A549 (cell line): ENCODE data around the gene METRNL. TPM values are rescaled to one million over a fixed set of nuclear protein-coding genes. Genes with fewer than 3 reads are reported as not detected.

ENCODE experiments used
- ATAC-seq, 2 experiments: fragments of 200-7000 bp in 1 of 2; fragments of >200 bp in 1 of 2; cut with Nextera tagmentation in 1 of 2; cut with Tn5 transposase in 1 of 2; 3 replicates each; pipeline versions ENCODE4 v1.8.0 to v1.9.1; 2018 to 2020; ENCODE audit warnings: mild to moderate bottlenecking in 1 of 2, moderate library complexity in 1 of 2
- CTCF ChIA-PET: fragments of 300-600 bp; sonication (Branson Sonifier 250); formaldehyde crosslinking; extraction: SDS; loops from one replicate; lab custom pipeline; 2021; ENCODE audit warnings: antibody characterized with exemption, inconsistent platforms; lab: Yijun Ruan, JAX
- POLR2A ChIA-PET: fragments of 350-600 bp; formaldehyde crosslinking; extraction: SDS; loops from one replicate; lab custom pipeline; 2021; ENCODE audit warnings: antibody characterized with exemption, inconsistent platforms; lab: Yijun Ruan, JAX
- DNase-seq, 2 experiments: peaks; one replicate each; pipeline versions ENCODE4 v3.0.0 to v3.0.0-alpha.2; 2011 to 2016; ENCODE audit warnings: low read depth in 1 of 2, low spot score in 1 of 2
- FAIRE-seq: peaks from 2 replicates; lab custom pipeline; 2011; peaks lifted over from hg19 to GRCh38; lab: Jason Lieb, UNC
- H3K27ac ChIP-seq, 2 experiments: fragments of >200 bp; sonication (Bioruptor Twin); formaldehyde crosslinking; 3 replicates each; pipeline ENCODE4 v1.5.1; 2016 to 2017
- H3K4me1 ChIP-seq: fragments of >200 bp; sonication (Bioruptor Twin); formaldehyde crosslinking; 3 replicates; pipeline ENCODE4 v1.6.1; 2016
- H3K4me2 ChIP-seq: fragments of >200 bp; sonication (Bioruptor Twin); formaldehyde crosslinking; 3 replicates; pipeline ENCODE4 v1.6.1; 2016
- H3K4me3 ChIP-seq: fragments of >200 bp; sonication (Bioruptor Twin); formaldehyde crosslinking; 3 replicates; pipeline ENCODE4 v1.5.1; 2016
- H3K9me3 ChIP-seq: fragments of >200 bp; sonication (Bioruptor Twin); formaldehyde crosslinking; 3 replicates; pipeline ENCODE4 v1.6.1; 2016
- GATA3 ChIP-seq: IDR thresholded peaks from 2 replicates; pipeline ENCODE4 v1.6.1; 2012; ENCODE audit warnings: borderline replicate concordance
- HEYL ChIP-seq: fragments of 250-450 bp; sonication (Bioruptor Pico); IDR thresholded peaks from 2 replicates; pipeline ENCODE4 v1.8.0; 2021; ENCODE audit warnings: mild to moderate bottlenecking, moderate library complexity
- MAZ ChIP-seq: fragments of 150-350 bp; IDR thresholded peaks from 2 replicates; pipeline ENCODE4 v1.6.1; 2014; ENCODE audit warnings: antibody characterized with exemption, low read depth, low read length, borderline replicate concordance
- MYC ChIP-seq: IDR thresholded peaks from 2 replicates; pipeline ENCODE4 v1.6.1; 2012; ENCODE audit warnings: mild to moderate bottlenecking, inconsistent platforms, low read length, improper control_type of control experiment, borderline replicate concordance
- NFE2L2 ChIP-seq: fragments of 150-350 bp; conservative IDR thresholded peaks from 2 replicates; pipeline ENCODE4 v1.6.1; 2014; ENCODE audit warnings: low read length
- PHF8 ChIP-seq: fragments of 200-600 bp; sonication (generic); IDR thresholded peaks from 2 replicates; pipeline ENCODE4 v1.6.1; 2016; ENCODE audit warnings: low read depth, mild to moderate bottlenecking, antibody characterized with exemption, moderate library complexity, borderline replicate concordance
- POLR2A ChIP-seq: IDR thresholded peaks from 2 replicates; pipeline ENCODE4 v1.6.1; 2012; ENCODE audit warnings: mild to moderate bottlenecking, low read length
- RAD21 ChIP-seq, 2 experiments: fragments of >200 bp in 1 of 2; sonication (Bioruptor Twin) in 1 of 2; formaldehyde crosslinking in 1 of 2; IDR thresholded peaks in 1 of 2; conservative IDR thresholded peaks in 1 of 2; 2 replicates in 1 of 2; 3 replicates in 1 of 2; pipeline ENCODE4 v1.6.1; 2012 to 2018; ENCODE audit warnings: inconsistent platforms in 1 of 2
- RNF2 ChIP-seq: fragments of 200-600 bp; sonication (generic); IDR thresholded peaks from 2 replicates; pipeline ENCODE4 v1.6.1; 2016; ENCODE audit warnings: low read depth, mild to moderate bottlenecking, antibody characterized with exemption, moderate library complexity, borderline replicate concordance
- SMC3 ChIP-seq: fragments of >200 bp; sonication (Bioruptor Twin); formaldehyde crosslinking; IDR thresholded peaks from 3 replicates; pipeline ENCODE4 v1.6.1; 2018; ENCODE audit warnings: inconsistent platforms
- SREBF2 ChIP-seq: fragments of 450-650 bp; IDR thresholded peaks from 2 replicates; pipeline ENCODE4 v1.6.1; 2014; ENCODE audit warnings: mild to moderate bottlenecking, moderate library complexity
- USF2 ChIP-seq: fragments of 450-650 bp; IDR thresholded peaks from 2 replicates; pipeline ENCODE4 v1.6.1; 2014; ENCODE audit warnings: antibody characterized with exemption
- ZNF302 ChIP-seq: fragments of 250-450 bp; sonication (Bioruptor Pico); IDR thresholded peaks from 2 replicates; pipeline ENCODE4 v1.9.0; 2021; ENCODE audit warnings: inconsistent platforms, mild to moderate bottlenecking, moderate library complexity
- WGBS: methylation state at CpG from one replicate; pipeline ENCODE4 v1.1.6; 2017; ENCODE audit errors: missing lambda C conversion rate; 5-methylcytosine and 5-hydroxymethylcytosine counted together
- polyA plus RNA-seq, 4 experiments: library from polyadenylated mRNA; depleted of rRNA in 3 of 4; stranded (reverse); fragments of >200 nt; fragmentation: RNase III in 1 of 4; extraction: RNeasy Plus Mini Kit Qiagen cat#74134 plus additional on column Dnase treatment in 1 of 4; gene quantifications; 2 replicates in 3 of 4; 3 replicates in 1 of 4; pipeline ENCODE4 v1.2.3, GENCODE V29; 2011 to 2017
- TF ChIP-seq, protein P1 (sequence below): fragments of >200 bp; sonication (Bioruptor Twin); formaldehyde crosslinking; IDR thresholded peaks from 3 replicates; pipeline ENCODE4 v1.6.1; 2016
- TF ChIP-seq, protein P2 (sequence below): IDR thresholded peaks from 2 replicates; pipeline ENCODE4 v1.6.1; 2012; ENCODE audit warnings: low read depth, borderline replicate concordance
- TF ChIP-seq, protein P3 (sequence below): fragments of 200-600 bp; sonication (generic); IDR thresholded peaks from 2 replicates; pipeline ENCODE4 v1.6.1; 2016; ENCODE audit warnings: antibody characterized with exemption, mild to moderate bottlenecking, moderate library complexity

Gene METRNL
- polyA plus RNA-seq, 2 of the 4 experiments (the other 2 are of a cell fraction), result 1.7 to 6.4 TPM

GRCh38 chr17:83113381-83113780 is 34.0 kb downstream of the METRNL start (continued):
- TF ChIP-seq RAD21 (conservative IDR thresholded peaks at IDR 0.05 in 1 of 2, IDR thresholded peaks at IDR 0.05 in 1 of 2) (no peak), RNF2 (no peak), SMC3 (no peak), GATA3 (no peak), MAZ (no peak), NFE2L2 (no peak), SREBF2 (no peak)
- TF ChIP-seq, protein P1, sequence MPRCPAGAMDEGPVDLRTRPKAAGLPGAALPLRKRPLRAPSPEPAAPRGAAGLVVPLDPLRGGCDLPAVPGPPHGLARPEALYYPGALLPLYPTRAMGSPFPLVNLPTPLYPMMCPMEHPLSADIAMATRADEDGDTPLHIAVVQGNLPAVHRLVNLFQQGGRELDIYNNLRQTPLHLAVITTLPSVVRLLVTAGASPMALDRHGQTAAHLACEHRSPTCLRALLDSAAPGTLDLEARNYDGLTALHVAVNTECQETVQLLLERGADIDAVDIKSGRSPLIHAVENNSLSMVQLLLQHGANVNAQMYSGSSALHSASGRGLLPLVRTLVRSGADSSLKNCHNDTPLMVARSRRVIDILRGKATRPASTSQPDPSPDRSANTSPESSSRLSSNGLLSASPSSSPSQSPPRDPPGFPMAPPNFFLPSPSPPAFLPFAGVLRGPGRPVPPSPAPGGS, result no peak

DNA sequence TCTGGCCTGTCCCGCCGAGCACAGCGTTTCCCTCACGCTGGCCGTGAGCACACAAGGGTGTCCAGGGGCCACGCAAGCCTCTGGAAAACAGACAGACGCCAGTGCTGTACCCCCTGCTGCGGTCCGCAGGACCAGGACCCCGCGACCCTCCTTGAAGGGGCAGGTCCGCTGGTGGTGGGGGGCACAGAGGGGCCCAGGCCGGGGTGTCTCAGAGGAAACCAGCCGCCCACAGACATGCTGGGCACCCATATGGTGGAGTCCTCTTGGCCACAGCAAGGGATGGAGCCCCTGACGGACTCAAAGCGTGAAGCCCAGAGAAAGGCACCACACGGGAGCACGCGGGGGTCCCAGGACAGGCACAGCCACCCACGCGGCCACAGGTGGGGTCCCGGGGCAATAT is 34.4 kb downstream of the METRNL start:
- ChIA-PET CTCF (interaction anchor here (0.6 kb wide), 1 partner anchor 37 kb away, joined by 3 read pairs; no protein-coding TSS in a partner anchor), POLR2A (no interaction called here)
- H3K9me3 ChIP-seq, result peaks cover 3% of the 10 kb centered on the region; the same call in 2 of the 3 replicates
- TF ChIP-seq HEYL (CRISPR knock-in tag) (no peak), MYC (no peak), USF2 (no peak), ZNF302 (no peak), PHF8 (no peak), POLR2A (no peak)
- TF ChIP-seq, protein P2, sequence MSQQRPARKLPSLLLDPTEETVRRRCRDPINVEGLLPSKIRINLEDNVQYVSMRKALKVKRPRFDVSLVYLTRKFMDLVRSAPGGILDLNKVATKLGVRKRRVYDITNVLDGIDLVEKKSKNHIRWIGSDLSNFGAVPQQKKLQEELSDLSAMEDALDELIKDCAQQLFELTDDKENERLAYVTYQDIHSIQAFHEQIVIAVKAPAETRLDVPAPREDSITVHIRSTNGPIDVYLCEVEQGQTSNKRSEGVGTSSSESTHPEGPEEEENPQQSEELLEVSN, result no peak
- no peak for ATAC-seq
- no peak for DNase-seq
- no peak overlapping the region for H3K27ac ChIP-seq
- no peak overlapping the region for H3K4me2 ChIP-seq
- FAIRE-seq, result no peak
- H3K4me3 ChIP-seq, result no peak overlapping the region
- WGBS, result 89% methylated on average over 15 of the region's 22 CpGs
- H3K4me1 ChIP-seq, result peaks cover 21% of the 10 kb centered on the region

- Histone ChIP-seq H3K9me3 (no peaks in the 10 kb centered on the region), H3K4me1 (peaks cover 14% of the 10 kb centered on the region), H3K4me2 (no peak overlapping the region), H3K4me3 (no peak overlapping the region), H3K27ac (no peak overlapping the region)
- whole genome bisulfite sequencing, result 69% methylated on average over 15 of the region's 15 CpGs
- TF ChIP-seq GATA3, result no peak
- TF ChIP-seq, protein P3, sequence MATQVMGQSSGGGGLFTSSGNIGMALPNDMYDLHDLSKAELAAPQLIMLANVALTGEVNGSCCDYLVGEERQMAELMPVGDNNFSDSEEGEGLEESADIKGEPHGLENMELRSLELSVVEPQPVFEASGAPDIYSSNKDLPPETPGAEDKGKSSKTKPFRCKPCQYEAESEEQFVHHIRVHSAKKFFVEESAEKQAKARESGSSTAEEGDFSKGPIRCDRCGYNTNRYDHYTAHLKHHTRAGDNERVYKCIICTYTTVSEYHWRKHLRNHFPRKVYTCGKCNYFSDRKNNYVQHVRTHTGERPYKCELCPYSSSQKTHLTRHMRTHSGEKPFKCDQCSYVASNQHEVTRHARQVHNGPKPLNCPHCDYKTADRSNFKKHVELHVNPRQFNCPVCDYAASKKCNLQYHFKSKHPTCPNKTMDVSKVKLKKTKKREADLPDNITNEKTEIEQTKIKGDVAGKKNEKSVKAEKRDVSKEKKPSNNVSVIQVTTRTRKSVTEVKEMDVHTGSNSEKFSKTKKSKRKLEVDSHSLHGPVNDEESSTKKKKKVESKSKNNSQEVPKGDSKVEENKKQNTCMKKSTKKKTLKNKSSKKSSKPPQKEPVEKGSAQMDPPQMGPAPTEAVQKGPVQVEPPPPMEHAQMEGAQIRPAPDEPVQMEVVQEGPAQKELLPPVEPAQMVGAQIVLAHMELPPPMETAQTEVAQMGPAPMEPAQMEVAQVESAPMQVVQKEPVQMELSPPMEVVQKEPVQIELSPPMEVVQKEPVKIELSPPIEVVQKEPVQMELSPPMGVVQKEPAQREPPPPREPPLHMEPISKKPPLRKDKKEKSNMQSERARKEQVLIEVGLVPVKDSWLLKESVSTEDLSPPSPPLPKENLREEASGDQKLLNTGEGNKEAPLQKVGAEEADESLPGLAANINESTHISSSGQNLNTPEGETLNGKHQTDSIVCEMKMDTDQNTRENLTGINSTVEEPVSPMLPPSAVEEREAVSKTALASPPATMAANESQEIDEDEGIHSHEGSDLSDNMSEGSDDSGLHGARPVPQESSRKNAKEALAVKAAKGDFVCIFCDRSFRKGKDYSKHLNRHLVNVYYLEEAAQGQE, result no peak
- no peak for DNase-seq
- ChIA-PET POLR2A (no interaction called here), CTCF (no interaction called here)
- FAIRE-seq, result no peak
- ATAC-seq, result no peak
Measured at GRCh38 chr17:83114706-83115105, 35.3 kb downstream of the METRNL start.
